Activated T-cell treated with anti-CD3 and anti-CD28 coated beads, Interleukin-2, amount 50 U/mL, for 4 hours (primary cell): ENCODE data around the gene KRTAP3-2. TPM values are rescaled to one million over a fixed set of nuclear protein-coding genes. Genes with fewer than 3 reads are reported as not detected.

Experiments used
- ATAC-seq, 2 donors: fragments of 200-7000 bp; cut with Tn5 transposase; one replicate each; pipeline ENCODE4 v1.10.0; 2021
- DNase-seq: peaks from one replicate; pipeline ENCODE4 v3.0.0-alpha.2; 2020
- H3K27me3 Mint-ChIP-seq: one replicate; pipeline ENCODE4 v1.8.0; 2021; ENCODE audit warnings: low read depth, mixed read lengths
- H3K36me3 Mint-ChIP-seq: one replicate; pipeline ENCODE4 v1.8.0; 2022; ENCODE audit warnings: mixed read lengths; ENCODE audit not compliant: insufficient read depth
- H3K4me1 Mint-ChIP-seq: one replicate; pipeline ENCODE4 v1.8.0; 2021; ENCODE audit warnings: low read depth, mixed read lengths
- H3K4me3 Mint-ChIP-seq: one replicate; pipeline ENCODE4 v1.8.0; 2021; ENCODE audit warnings: mild to moderate bottlenecking, moderate library complexity, mixed read lengths
- H3K9me3 Mint-ChIP-seq: one replicate; pipeline ENCODE4 v1.8.0; 2021; ENCODE audit warnings: mixed read lengths
- total RNA-seq, 3 donors: library from RNA; stranded (reverse); gene quantifications; one replicate each; pipeline ENCODE4 v1.2.1, GENCODE V29; 2021

KRTAP3-2 gene
- total RNA-seq, 3 donors from 2014 or later = not detected

DNA sequence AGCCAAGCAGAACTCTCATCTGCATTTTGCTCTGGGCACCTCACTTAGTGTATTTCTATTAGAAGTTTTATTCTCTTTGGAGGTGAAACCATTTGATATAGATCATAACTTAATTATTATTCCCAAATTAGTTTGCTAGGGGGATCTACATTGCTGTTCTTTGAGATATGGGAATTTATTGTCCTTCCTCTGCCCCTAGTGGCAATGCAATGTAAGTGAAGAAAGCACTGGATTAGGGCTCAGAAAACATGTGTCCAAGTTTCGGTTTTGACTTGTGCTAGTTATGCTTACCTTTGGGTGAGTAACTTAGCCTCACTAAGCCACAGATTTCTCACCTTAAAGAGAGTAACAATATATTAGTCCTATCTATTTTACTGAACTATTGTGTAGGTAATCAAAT lies 35.9 kb downstream of the KRTAP3-2 start:
- Mint-ChIP-seq H3K9me3 (no peaks in the 10 kb centered on the region), H3K4me3 (no peak overlapping the region), H3K27me3 (peaks cover 14% of the 10 kb centered on the region), H3K36me3 (no peaks in the 10 kb centered on the region), H3K4me1 (peaks cover 5% of the 10 kb centered on the region)
- ATAC-seq = peak in 1 of 2 donors; percentile 38
- DNase-seq = no peak

DNA sequence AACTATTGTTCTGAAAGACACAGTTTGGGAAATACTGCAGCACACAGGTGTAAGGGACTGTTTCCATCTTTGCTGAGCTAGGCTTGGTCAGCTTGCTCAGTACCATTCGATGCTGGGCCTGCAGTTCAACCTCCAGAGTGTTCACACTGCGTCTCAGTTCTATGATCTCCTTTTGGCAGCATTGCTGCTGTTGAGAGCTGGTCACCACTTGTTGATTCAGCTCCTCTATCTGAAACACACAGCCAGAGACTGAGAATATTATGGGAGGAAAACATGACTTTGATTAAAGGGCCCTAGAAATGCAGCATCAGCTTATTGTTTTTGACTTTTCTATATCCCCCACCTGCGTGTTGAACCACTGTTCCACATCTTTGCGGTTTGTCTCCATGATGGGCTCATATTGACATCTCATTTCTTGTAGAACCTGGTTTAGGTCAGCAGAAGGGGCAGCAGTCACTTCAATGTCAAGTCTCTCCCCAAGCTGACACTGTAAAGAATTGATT lies 37.6 kb downstream of the KRTAP3-2 start:
- peaks cover 8% of the 10 kb centered on the region for H3K27me3 Mint-ChIP-seq
- no peaks in the 10 kb centered on the region for H3K36me3 Mint-ChIP-seq
- H3K4me3 Mint-ChIP-seq = no peak overlapping the region
- H3K4me1 Mint-ChIP-seq = peaks cover 5% of the 10 kb centered on the region
- no peaks in the 10 kb centered on the region for H3K9me3 Mint-ChIP-seq
- DNase-seq (no peak), ATAC-seq (no peak)

DNA sequence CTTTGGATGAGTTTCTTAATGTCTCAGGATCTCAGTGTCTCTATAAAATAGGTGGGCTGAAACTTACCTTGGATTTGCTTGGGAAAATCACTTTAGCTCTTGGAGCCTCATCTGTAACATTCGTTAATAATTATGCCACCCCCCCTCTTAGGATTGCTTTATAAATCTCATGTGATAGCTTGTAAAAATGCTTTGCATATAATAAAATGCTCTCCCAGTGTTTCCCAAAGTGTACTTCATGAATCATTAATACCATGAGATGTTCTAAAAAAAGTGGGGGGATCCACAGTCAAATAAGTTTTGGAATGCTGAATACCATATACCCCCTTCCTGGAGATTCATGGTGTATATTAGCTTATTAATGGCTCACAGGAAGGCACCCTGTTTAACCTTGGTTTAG lies 38.1 kb downstream of the KRTAP3-2 start:
- Mint-ChIP-seq H3K4me1 (peaks cover 5% of the 10 kb centered on the region), H3K27me3 (peaks cover 8% of the 10 kb centered on the region), H3K9me3 (no peaks in the 10 kb centered on the region), H3K4me3 (no peak overlapping the region), H3K36me3 (no peaks in the 10 kb centered on the region)
- ATAC-seq = no peak
- no peak for DNase-seq

DNA sequence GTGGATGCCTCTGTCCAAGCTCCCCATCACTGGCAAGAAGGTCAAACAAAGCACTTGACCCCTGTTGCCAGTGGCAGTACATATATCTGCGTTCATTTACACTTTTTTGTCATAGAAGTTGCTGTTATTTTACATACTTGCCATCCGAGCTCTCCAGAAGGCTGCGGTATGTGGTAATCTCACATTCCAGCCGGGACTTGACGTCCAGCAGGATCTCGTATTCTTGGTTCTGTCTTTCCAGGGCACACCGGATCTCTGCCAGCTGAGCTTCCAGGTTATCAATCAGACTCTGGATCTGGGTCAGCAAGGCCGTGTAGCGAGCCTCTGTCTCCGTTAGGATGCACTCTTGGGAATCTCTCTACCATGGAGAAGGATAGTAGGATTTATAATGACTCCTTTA lies 39.6 kb downstream of the KRTAP3-2 start:
- no peak for ATAC-seq
- H3K27me3 Mint-ChIP-seq = peaks cover 4% of the 10 kb centered on the region
- H3K4me3 Mint-ChIP-seq = no peak overlapping the region
- peaks cover 5% of the 10 kb centered on the region for H3K4me1 Mint-ChIP-seq
- H3K36me3 Mint-ChIP-seq = no peaks in the 10 kb centered on the region
- H3K9me3 Mint-ChIP-seq = no peaks in the 10 kb centered on the region
- DNase-seq = no peak

DNA sequence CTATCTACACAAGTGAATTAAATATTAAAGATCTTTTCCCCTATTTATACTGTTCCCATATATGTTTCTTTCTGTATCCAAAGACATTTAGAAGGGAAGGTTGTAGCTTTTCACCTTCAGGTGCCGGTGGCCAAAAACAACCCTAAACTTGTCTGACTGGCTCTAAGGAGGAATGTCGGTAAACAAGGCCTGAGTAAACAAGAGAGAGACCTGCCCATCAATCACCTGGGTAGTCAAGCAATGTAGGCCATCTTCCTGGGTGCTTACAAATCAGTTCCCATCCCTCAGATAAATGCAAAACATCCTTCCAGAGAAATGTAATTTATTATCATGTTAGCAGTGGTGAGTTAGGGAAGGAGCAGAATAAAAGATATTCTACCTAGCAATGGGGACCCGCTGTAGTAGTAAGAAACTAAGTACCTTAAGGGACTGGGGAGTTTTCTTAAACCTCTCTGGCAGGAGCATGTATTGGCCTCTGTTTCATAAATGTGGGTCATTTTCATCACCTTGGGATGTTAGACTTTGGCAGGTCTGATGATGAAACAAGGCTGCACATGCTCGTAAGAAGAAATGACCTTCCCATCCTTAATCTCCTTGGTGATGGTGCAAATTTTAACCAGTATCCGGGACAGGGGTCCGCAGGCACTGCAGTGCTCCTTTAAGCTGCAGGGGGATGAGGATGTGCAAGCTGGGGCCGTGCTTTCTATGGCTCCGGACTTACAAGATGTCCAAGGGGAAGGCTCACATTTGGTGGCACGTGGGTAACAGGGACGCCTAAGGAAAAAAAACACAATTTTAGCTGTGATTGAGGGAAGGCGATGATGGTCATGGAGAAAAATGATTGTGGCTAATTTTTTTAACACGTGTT lies 41.4 kb downstream of the KRTAP3-2 start:
- Mint-ChIP-seq H3K4me1 (no peaks in the 10 kb centered on the region), H3K36me3 (no peaks in the 10 kb centered on the region), H3K27me3 (peaks cover 7% of the 10 kb centered on the region), H3K4me3 (no peak overlapping the region), H3K9me3 (no peaks in the 10 kb centered on the region)
- ATAC-seq = no peak
- DNase-seq = no peak

DNA sequence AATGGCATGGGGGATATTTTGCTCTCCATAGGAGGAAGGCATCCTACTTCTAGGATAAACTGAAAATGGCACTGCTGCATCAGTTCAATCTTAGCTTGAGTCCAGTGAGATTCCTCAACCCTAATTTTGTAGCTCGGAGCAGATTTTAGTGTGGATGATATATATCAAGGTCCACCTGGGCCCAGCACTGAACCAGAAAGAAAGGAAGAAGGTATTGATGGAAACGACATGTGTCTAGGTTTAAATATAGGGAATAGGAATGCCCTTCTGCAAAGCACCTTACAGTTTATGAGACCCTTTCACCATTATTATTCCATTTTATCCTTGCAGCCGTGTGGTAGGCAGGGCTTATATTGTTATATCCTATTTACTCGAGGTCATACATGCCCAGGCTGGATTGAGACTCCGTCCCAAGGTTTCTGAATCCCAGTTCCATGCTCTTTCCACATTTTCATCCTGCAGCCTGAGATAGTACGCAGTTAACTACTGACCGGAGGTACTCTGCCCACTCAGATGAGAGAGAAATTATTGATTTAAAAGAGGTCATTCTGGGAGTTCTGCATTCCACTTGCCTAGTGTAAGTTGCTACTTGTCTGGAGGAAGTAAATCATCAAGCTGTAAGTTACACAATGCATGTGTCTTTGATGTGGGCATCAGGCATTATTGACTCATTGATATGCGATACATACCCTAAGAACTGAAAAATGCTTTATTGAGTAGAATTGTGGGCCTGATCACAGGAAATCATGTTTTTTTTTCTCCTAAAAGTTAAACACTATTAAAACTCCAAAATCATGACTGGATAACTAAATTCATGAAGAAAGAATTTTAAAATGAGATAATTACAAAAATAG lies 43.1 kb downstream of the KRTAP3-2 start:
- H3K4me1 Mint-ChIP-seq = no peaks in the 10 kb centered on the region
- no peaks in the 10 kb centered on the region for H3K36me3 Mint-ChIP-seq
- no peak for DNase-seq
- peaks cover 16% of the 10 kb centered on the region for H3K27me3 Mint-ChIP-seq
- no peak overlapping the region for H3K4me3 Mint-ChIP-seq
- ATAC-seq = no peak
- H3K9me3 Mint-ChIP-seq = no peaks in the 10 kb centered on the region

DNA sequence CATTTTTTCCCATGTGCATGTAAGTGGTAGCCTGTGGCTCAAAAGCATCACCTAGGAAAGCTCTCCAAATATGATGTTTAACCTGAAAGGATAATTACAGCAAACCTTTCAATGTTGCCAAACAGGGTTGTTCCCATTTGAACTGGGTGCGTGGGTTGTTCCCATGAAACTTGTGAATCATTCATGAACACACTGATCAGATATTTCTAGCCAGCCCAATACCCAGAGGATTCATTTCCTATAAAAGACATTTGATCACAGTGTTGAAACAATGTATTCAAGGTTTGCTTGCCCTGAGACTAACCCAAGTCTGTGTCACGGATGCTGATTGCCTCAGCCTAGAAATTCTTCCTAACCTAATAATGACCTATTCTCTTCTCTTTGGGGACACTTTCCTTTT lies 45.8 kb downstream of the KRTAP3-2 start:
- no peak for DNase-seq
- peak in 1 of 2 donors; percentile 37 for ATAC-seq
- Mint-ChIP-seq H3K4me3 (no peak overlapping the region), H3K9me3 (no peaks in the 10 kb centered on the region), H3K27me3 (peaks cover 34% of the 10 kb centered on the region), H3K36me3 (no peaks in the 10 kb centered on the region), H3K4me1 (no peaks in the 10 kb centered on the region)

DNA sequence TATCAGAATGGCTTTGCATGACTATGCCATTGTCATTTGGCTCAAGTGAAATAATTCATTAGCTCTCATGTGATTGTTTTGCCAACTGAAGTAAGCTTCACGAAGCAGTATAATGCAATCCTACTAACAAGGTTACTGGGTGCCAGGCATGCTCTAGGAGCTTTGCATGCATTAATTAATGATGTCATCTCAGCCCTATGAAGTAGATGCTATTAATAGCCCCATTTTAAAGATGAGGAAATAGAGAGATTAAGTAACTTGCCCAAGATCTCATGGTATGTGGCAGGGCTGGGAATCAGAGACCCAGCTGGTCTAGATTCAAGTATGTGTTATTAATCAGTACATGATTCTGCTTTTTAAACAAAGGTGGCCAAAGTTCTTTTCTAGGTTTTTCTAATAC lies 47.0 kb downstream of the KRTAP3-2 start:
- Mint-ChIP-seq H3K4me3 (no peak overlapping the region), H3K27me3 (peaks cover 45% of the 10 kb centered on the region), H3K4me1 (no peaks in the 10 kb centered on the region), H3K9me3 (no peaks in the 10 kb centered on the region), H3K36me3 (no peaks in the 10 kb centered on the region)
- ATAC-seq (no peak), DNase-seq (no peak)

DNA sequence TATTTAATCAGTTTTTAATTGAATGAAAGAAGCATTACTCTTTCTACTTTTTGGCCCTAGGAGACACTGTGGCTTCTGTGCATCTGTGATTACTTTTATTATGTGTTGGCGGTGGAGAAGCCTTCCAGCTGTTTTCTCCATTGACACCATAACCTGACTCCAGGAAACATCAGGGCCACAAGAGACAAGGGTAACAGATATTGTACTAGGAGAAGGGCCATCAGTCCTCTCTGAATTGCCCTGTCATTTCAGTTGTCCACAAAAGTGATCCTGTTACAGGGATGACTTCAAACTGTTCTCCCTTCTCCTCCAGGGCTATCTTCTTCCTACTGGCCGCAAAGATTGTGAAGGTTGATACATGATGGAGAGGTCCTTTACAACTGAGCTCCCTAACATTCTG lies 47.6 kb downstream of the KRTAP3-2 start:
- Mint-ChIP-seq H3K27me3 (peaks cover 48% of the 10 kb centered on the region), H3K9me3 (no peaks in the 10 kb centered on the region), H3K36me3 (no peaks in the 10 kb centered on the region), H3K4me3 (no peak overlapping the region), H3K4me1 (no peaks in the 10 kb centered on the region)
- no peak for DNase-seq
- no peak for ATAC-seq

DNA sequence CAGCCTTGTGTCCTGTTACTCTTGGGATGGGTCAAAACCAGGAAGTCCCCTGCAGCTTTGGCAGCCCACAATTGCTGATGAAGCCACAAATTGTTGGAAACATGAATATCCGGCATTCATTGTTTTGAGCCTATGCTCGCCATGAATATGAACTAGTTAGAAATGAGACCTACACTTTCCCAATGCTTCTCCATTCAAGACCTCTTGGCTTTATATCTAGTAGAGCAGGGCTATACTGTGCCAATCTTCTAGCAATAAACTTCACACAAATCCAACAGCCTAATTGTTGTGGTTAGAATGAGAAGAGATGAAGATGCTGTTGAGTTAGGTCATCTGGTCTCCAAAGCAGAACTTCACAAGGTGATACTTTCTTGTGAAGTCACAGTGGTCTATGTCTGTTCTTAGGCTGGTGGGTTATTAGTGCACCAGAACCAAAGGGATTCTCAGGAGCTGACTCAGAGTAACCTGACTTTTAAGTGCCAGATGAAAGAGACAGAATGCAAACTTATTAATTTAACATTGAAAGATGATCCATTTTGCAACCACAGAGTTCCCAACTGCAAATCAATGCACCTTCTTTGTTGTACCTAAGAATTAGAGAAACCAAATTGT lies 48.6 kb downstream of the KRTAP3-2 start:
- ATAC-seq (peak in 1 of 2 donors; percentile 18), DNase-seq (no peak)
- Mint-ChIP-seq H3K9me3 (no peaks in the 10 kb centered on the region), H3K4me1 (no peaks in the 10 kb centered on the region), H3K4me3 (no peak overlapping the region), H3K36me3 (no peaks in the 10 kb centered on the region), H3K27me3 (peaks cover 57% of the 10 kb centered on the region)

DNA sequence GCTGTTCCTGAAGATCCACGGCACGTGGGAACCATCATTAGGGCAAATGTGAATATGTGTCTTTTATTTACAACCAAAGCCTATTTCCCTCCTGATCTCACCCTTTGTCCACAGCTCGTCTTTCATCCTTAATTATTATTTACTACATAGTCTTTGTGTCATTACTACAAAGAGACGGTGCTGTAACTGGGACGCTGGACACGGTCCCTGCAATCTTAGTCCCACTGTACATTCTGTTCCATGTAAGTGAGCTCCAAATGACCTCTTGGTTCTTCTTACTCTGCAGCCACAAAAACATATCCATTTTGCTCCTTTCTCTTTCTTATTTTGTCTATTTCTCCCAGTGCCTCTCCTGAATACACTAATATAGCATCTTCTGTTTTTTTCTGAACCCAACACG lies 49.5 kb downstream of the KRTAP3-2 start:
- no peak for DNase-seq
- Mint-ChIP-seq H3K36me3 (no peaks in the 10 kb centered on the region), H3K4me1 (no peaks in the 10 kb centered on the region), H3K4me3 (no peak overlapping the region), H3K27me3 (peaks cover 66% of the 10 kb centered on the region), H3K9me3 (no peaks in the 10 kb centered on the region)
- no peak for ATAC-seq

DNA sequence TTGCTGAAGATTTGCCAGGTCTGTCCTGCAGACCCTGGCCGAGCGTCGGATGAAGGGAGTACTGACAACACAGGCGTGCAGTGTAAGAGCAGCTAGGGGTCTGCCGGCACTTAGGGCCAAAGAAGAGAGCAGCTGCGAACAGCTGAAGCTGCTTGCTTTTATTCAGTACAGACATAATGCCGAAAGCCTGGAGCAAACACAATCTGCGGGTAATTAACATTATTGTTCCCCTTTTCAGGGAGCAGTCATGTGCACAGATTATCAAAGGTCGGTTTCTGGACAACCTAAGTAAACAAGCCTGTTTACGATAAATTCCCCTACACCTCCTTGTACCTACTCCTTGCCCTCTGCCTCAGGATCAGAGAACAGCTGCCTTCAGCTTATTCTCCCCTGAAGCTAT lies 50.3 kb downstream of the KRTAP3-2 start:
- Mint-ChIP-seq H3K27me3 (peaks cover 70% of the 10 kb centered on the region), H3K36me3 (no peaks in the 10 kb centered on the region)

More for the DNA sequence above, 50.3 kb downstream of the KRTAP3-2 start:
- no peak for ATAC-seq
- H3K9me3 Mint-ChIP-seq = no peaks in the 10 kb centered on the region
- no peak overlapping the region for H3K4me3 Mint-ChIP-seq
- no peak for DNase-seq
- no peaks in the 10 kb centered on the region for H3K4me1 Mint-ChIP-seq
